HepG2 (cell line): ENCODE measurements around the gene CLIC1. TPM values are rescaled to one million over a fixed set of nuclear protein-coding genes. Genes with fewer than 3 reads are reported as not detected.

Experiments used
- ARHGAP35 ChIP-seq: sonication (generic); formaldehyde crosslinking; IDR thresholded peaks from 2 replicates; pipeline ENCODE4 v1.9.0; 2022; ENCODE audit warnings: mild to moderate bottlenecking, inconsistent platforms, moderate library complexity, missing genetic modification reagents, borderline replicate concordance
- FOSL2 ChIP-seq: sonication (generic); formaldehyde crosslinking; IDR thresholded peaks from 2 replicates; pipeline ENCODE4 v1.4.0; 2020; ENCODE audit warnings: missing genetic modification reagents
- HNRNPLL ChIP-seq: fragments of 200-400 bp; formaldehyde crosslinking; IDR thresholded peaks from 2 replicates; pipeline ENCODE4 v1.6.1; 2017; ENCODE audit warnings: mild to moderate bottlenecking, low read depth, low read length; ENCODE audit not compliant: poor library complexity, severe bottlenecking
- JDP2 ChIP-seq: sonication (generic); formaldehyde crosslinking; IDR thresholded peaks from 2 replicates; pipeline ENCODE4 v1.8.1; 2022; ENCODE audit warnings: missing genetic modification reagents, borderline replicate concordance
- KLF16 ChIP-seq, 2 experiments: sonication (generic) in 1 of 2; formaldehyde crosslinking in 1 of 2; IDR thresholded peaks; 2 replicates each; pipeline versions ENCODE4 v1.6.1 to v1.8.0; 2016 to 2023; ENCODE audit warnings: missing genetic modification reagents in 2 of 2, missing compliant biosample characterization in 1 of 2
- MAF1 ChIP-seq: sonication (generic); formaldehyde crosslinking; IDR thresholded peaks from 2 replicates; pipeline ENCODE4 v1.5.0; 2020; ENCODE audit warnings: missing genetic modification reagents, borderline replicate concordance
- PAF1 ChIP-seq: IDR thresholded peaks from 2 replicates; pipeline ENCODE4 v1.6.1; 2016; ENCODE audit warnings: missing genetic modification reagents, missing compliant biosample characterization
- PLRG1 ChIP-seq: fragments of 450-650 bp; conservative IDR thresholded peaks from 2 replicates; pipeline ENCODE4 v1.6.1; 2016
- PRPF4 ChIP-seq: fragments of 200-400 bp; formaldehyde crosslinking; IDR thresholded peaks from 2 replicates; pipeline ENCODE4 v1.6.1; 2016; ENCODE audit warnings: low read length, low read depth; ENCODE audit not compliant: poor library complexity, severe bottlenecking
- RBM39 ChIP-seq: fragments of 200-400 bp; formaldehyde crosslinking; IDR thresholded peaks from one replicate; pipeline ENCODE4 v1.6.1; 2018; ENCODE audit warnings: antibody characterized with exemption, mild to moderate bottlenecking, low read depth, low read length; ENCODE audit not compliant: poor library complexity, severe bottlenecking
- REL ChIP-seq: sonication (generic); formaldehyde crosslinking; conservative IDR thresholded peaks from 2 replicates; pipeline ENCODE4 v1.8.0; 2022; ENCODE audit warnings: mild to moderate bottlenecking, missing genetic modification reagents, moderate library complexity
- TAF1 ChIP-seq: sonication (generic); formaldehyde crosslinking; IDR thresholded peaks from 2 replicates; pipeline ENCODE4 v1.4.0; 2020; ENCODE audit warnings: missing genetic modification reagents
- ZBTB7A ChIP-seq: sonication (generic); formaldehyde crosslinking; IDR thresholded peaks from 2 replicates; pipeline ENCODE4 v1.8.0; 2022; ENCODE audit warnings: mild to moderate bottlenecking, missing genetic modification reagents
- ZKSCAN1 ChIP-seq: fragments of 150-350 bp; IDR thresholded peaks from 2 replicates; pipeline ENCODE4 v1.6.1; 2014; ENCODE audit warnings: low read length
- ZNF138 ChIP-seq: sonication (generic); formaldehyde crosslinking; IDR thresholded peaks from 2 replicates; pipeline ENCODE4 v1.5.0; 2020; ENCODE audit warnings: mild to moderate bottlenecking, low read depth, missing genetic modification reagents
- ZNF263 ChIP-seq: sonication (generic); formaldehyde crosslinking; IDR thresholded peaks from 2 replicates; pipeline ENCODE4 v1.4.0; 2020; ENCODE audit warnings: missing genetic modification reagents
- ZNF282 ChIP-seq: fragments of 450-650 bp; IDR thresholded peaks from 2 replicates; pipeline ENCODE4 v1.6.1; 2018; ENCODE audit not compliant: partially characterized antibody
- ZNF33A ChIP-seq: sonication (generic); formaldehyde crosslinking; IDR thresholded peaks from 2 replicates; pipeline ENCODE4 v1.5.1; 2020; ENCODE audit warnings: missing genetic modification reagents, mild to moderate bottlenecking, moderate library complexity, borderline replicate concordance
- ZNF501 ChIP-seq: sonication (generic); formaldehyde crosslinking; IDR thresholded peaks from 2 replicates; pipeline ENCODE4 v1.5.1; 2020; ENCODE audit warnings: mild to moderate bottlenecking, moderate library complexity, missing genetic modification reagents
- ZNF550 ChIP-seq: sonication (generic); formaldehyde crosslinking; IDR thresholded peaks from 2 replicates; pipeline ENCODE4 v1.4.0; 2020; ENCODE audit warnings: mild to moderate bottlenecking, missing genetic modification reagents, borderline replicate concordance
- ZNF558 ChIP-seq: sonication (generic); formaldehyde crosslinking; IDR thresholded peaks from 2 replicates; pipeline ENCODE4 v1.9.0; 2022; ENCODE audit warnings: mild to moderate bottlenecking, missing genetic modification reagents, borderline replicate concordance
- ZNF616 ChIP-seq: sonication (generic); formaldehyde crosslinking; IDR thresholded peaks from 2 replicates; pipeline ENCODE4 v1.5.0; 2020; ENCODE audit warnings: low read depth, mild to moderate bottlenecking, missing genetic modification reagents
- ZSCAN20 ChIP-seq: sonication (generic); formaldehyde crosslinking; IDR thresholded peaks from 2 replicates; pipeline ENCODE4 v1.4.0; 2020; ENCODE audit warnings: missing genetic modification reagents, mild to moderate bottlenecking, borderline replicate concordance
- ZSCAN22 ChIP-seq: sonication (generic); formaldehyde crosslinking; IDR thresholded peaks from 2 replicates; pipeline ENCODE4 v1.4.0; 2020; ENCODE audit warnings: mild to moderate bottlenecking, missing genetic modification reagents
- polyA plus RNA-seq, 8 experiments: library from polyadenylated mRNA; depleted of rRNA in 3 of 8; stranded (reverse) in 7 of 8; unstranded in 1 of 8; fragments of >200 nt; fragmentation: Illumina TruSeq in 4 of 8; extraction: Trizol in 4 of 8; gene quantifications; 2 replicates each; pipeline versions ENCODE4 v1.2.1 to v1.2.3, GENCODE V29; 2011 to 2016; ENCODE audit warnings: low read depth in 4 of 8, missing spikeins in 1 of 8, mixed read lengths in 1 of 8; ENCODE audit not compliant: insufficient read depth in 1 of 8
- total RNA-seq, 5 experiments: library from RNA; depleted of rRNA; stranded (reverse); fragments of >200 nt; fragmentation: Illumina TruSeq; extraction: Trizol; gene quantifications; 2 replicates each; pipeline ENCODE4 v1.2.3, GENCODE V29; 2016; ENCODE audit warnings: low read depth in 1 of 5
- TF ChIP-seq, protein P1 (sequence below): sonication (generic); formaldehyde crosslinking; IDR thresholded peaks from 2 replicates; pipeline ENCODE4 v1.4.0; 2020; ENCODE audit warnings: missing genetic modification reagents
- TF ChIP-seq, protein P2 (sequence below): sonication (generic); formaldehyde crosslinking; IDR thresholded peaks from 2 replicates; pipeline ENCODE4 v1.5.0; 2020; ENCODE audit warnings: mild to moderate bottlenecking, low read depth, missing genetic modification reagents, borderline replicate concordance
- TF ChIP-seq, protein P3 (sequence below): sonication (generic); formaldehyde crosslinking; IDR thresholded peaks from 2 replicates; pipeline ENCODE4 v1.4.0; 2020; ENCODE audit warnings: low read depth, mild to moderate bottlenecking, missing genetic modification reagents
- TF ChIP-seq, protein P4 (sequence below): sonication (generic); formaldehyde crosslinking; IDR thresholded peaks from 2 replicates; pipeline ENCODE4 v1.5.1; 2020; ENCODE audit warnings: mild to moderate bottlenecking, missing genetic modification reagents, moderate library complexity

The CLIC1 gene
- total and polyA plus RNA-seq, 2 of the 13 experiments (the other 11 are each of a cell fraction or from before 2014, with no cell fraction given) = 602 to 891 TPM

DNA sequence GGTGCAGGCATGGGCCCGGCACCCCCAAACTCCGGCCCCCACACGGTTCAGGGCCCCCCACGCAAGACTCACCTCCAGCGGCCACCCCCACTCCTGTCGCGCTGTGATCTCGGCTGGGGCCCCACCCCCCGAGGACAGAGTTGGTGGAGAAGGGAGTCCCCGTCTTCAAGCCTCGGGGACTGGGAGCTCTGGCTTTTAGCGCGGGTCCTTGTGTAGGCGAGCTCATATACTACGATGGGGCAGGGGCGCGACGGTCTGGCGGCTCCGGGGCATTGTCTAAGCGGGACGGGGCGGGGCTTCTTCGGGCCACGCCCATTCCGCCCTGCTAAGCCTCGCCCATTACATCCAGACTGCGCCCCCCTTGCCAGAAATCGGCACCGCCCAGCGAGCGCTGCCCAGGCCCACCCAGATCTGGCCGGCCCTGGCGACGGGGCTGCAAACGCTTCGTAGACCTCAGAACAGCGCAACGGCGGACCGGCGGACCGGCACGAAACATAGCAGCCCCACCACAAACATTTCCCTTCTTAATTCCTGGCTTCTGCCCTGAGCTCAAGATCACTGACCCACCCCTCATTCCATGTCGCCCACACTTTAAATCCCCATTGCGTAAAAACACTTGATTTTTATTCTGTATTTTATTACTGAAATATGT lies 6.2 kb downstream of the CLIC1 start (continued):
- TF ChIP-seq ZNF558 (CRISPR knock-in tag) (peak; percentile 89; the same call in 1 of the 2 replicates), ZNF282 (no peak), ZNF616 (CRISPR knock-in tag) (peak; percentile 79; the same call in 1 of the 2 replicates), PLRG1 (no peak), ZBTB7A (CRISPR knock-in tag) (peak; percentile 60; the same call in 1 of the 2 replicates), ZNF138 (CRISPR knock-in tag) (peak; percentile 78; the same call in 1 of the 2 replicates), ZNF550 (CRISPR knock-in tag) (no peak), MAF1 (no peak), PRPF4 (peak; percentile 50), ZSCAN20 (CRISPR knock-in tag) (peak; percentile 20; the same call in 1 of the 2 replicates), REL (0 out of 2 replicates have a peak, but pooled peaks have one; percentile 43), PAF1 (CRISPR knock-in tag) (peak; percentile 91), TAF1 (CRISPR knock-in tag) (peak; percentile 1), ZNF501 (CRISPR knock-in tag) (peak; percentile 92), HNRNPLL (peak; percentile 61), RBM39 (peak; percentile 93), ARHGAP35 (CRISPR knock-in tag) (peak; percentile 36; the same call in 1 of the 2 replicates), ZNF33A (CRISPR knock-in tag) (peak; percentile 98), JDP2 (CRISPR knock-in tag) (no peak), FOSL2 (CRISPR knock-in tag) (0 out of 2 replicates have a peak, but pooled peaks have one; percentile 3), ZNF263 (CRISPR knock-in tag) (no peak), ZKSCAN1 (no peak), ZSCAN22 (0 out of 2 replicates have a peak, but pooled peaks have one; percentile 36), KLF16 (CRISPR knock-in tag; IDR thresholded peaks at IDR 0.05) (no peak)
- TF ChIP-seq, protein P1, sequence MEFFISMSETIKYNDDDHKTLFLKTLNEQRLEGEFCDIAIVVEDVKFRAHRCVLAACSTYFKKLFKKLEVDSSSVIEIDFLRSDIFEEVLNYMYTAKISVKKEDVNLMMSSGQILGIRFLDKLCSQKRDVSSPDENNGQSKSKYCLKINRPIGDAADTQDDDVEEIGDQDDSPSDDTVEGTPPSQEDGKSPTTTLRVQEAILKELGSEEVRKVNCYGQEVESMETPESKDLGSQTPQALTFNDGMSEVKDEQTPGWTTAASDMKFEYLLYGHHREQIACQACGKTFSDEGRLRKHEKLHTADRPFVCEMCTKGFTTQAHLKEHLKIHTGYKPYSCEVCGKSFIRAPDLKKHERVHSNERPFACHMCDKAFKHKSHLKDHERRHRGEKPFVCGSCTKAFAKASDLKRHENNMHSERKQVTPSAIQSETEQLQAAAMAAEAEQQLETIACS (CRISPR knock-in tag) = no peak
- TF ChIP-seq, protein P2, sequence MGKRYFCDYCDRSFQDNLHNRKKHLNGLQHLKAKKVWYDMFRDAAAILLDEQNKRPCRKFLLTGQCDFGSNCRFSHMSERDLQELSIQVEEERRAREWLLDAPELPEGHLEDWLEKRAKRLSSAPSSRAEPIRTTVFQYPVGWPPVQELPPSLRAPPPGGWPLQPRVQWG (CRISPR knock-in tag) = no peak
- TF ChIP-seq, protein P3, sequence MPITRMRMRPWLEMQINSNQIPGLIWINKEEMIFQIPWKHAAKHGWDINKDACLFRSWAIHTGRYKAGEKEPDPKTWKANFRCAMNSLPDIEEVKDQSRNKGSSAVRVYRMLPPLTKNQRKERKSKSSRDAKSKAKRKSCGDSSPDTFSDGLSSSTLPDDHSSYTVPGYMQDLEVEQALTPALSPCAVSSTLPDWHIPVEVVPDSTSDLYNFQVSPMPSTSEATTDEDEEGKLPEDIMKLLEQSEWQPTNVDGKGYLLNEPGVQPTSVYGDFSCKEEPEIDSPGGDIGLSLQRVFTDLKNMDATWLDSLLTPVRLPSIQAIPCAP (CRISPR knock-in tag) = no peak
- TF ChIP-seq, protein P4, sequence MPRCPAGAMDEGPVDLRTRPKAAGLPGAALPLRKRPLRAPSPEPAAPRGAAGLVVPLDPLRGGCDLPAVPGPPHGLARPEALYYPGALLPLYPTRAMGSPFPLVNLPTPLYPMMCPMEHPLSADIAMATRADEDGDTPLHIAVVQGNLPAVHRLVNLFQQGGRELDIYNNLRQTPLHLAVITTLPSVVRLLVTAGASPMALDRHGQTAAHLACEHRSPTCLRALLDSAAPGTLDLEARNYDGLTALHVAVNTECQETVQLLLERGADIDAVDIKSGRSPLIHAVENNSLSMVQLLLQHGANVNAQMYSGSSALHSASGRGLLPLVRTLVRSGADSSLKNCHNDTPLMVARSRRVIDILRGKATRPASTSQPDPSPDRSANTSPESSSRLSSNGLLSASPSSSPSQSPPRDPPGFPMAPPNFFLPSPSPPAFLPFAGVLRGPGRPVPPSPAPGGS = peak; percentile 96
